Fibroblast of gingiva (primary cell): ENCODE results near the gene HOXA11.

Experiments
- DNase-seq: peaks from one replicate; pipeline ENCODE4 v3.0.0-alpha.2; 2011; ENCODE audit warnings: low read depth

Gene HOXA11

GRCh38 chr7:27185013-27185853 is at the start of gene HOXA11:
TSS of gene HOXA11 (minus strand) at chr7:27185232. CDS start at chr7:27185144, 88 bp downstream.
- no peak for DNase-seq

GRCh38 chr7:27229448-27229847 is 44.4 kb upstream of the HOXA11 start:
- DNase-seq, result no peak

GRCh38 chr7:27224983-27225934 is 40.2 kb upstream of the HOXA11 start:
- DNase-seq, result no peak

- no peak for DNase-seq
Observed at GRCh38 chr7:27223941-27224575, 39.0 kb upstream of the HOXA11 start.

GRCh38 chr7:27221201-27221797 is 36.3 kb upstream of the HOXA11 start:
- no peak for DNase-seq

GRCh38 chr7:27220440-27220955 is 35.5 kb upstream of the HOXA11 start:
- DNase-seq, result no peak

- no peak for DNase-seq
Observed at GRCh38 chr7:27219821-27220220, 34.8 kb upstream of the HOXA11 start.

- DNase-seq, result no peak
Observed at GRCh38 chr7:27217951-27218350, 32.9 kb upstream of the HOXA11 start.

- DNase-seq, result no peak
Observed at GRCh38 chr7:27215356-27215755, 30.3 kb upstream of the HOXA11 start.

- DNase-seq, result no peak
Observed at GRCh38 chr7:27214239-27214950, 29.4 kb upstream of the HOXA11 start.

- DNase-seq, result no peak
Observed at GRCh38 chr7:27213433-27214238, 28.6 kb upstream of the HOXA11 start.

- DNase-seq, result no peak
Observed at GRCh38 chr7:27212497-27213432, 27.7 kb upstream of the HOXA11 start.

GRCh38 chr7:27211764-27212204 is 26.8 kb upstream of the HOXA11 start:
- no peak for DNase-seq

GRCh38 chr7:27211084-27211446 is 26.0 kb upstream of the HOXA11 start:
- DNase-seq, result no peak

- peak; percentile 11 for DNase-seq
Observed at GRCh38 chr7:27210441-27211083, 25.5 kb upstream of the HOXA11 start.

GRCh38 chr7:27209933-27210440 is 25.0 kb upstream of the HOXA11 start:
- DNase-seq, result no peak

GRCh38 chr7:27208998-27209397 is 24.0 kb upstream of the HOXA11 start:
- DNase-seq, result no peak

GRCh38 chr7:27207348-27207985 is 22.4 kb upstream of the HOXA11 start:
- no peak for DNase-seq
